Measurements from ENCODE around the gene PAX2.

PAX2 gene

GRCh38 chr10:100769481-100769880 lies 24.1 kb downstream of the PAX2 start:
- no peak for TF ChIP-seq CTCF (IDR thresholded peaks at IDR 0.05; ENCODE audit: low read depth, low read length)
- no peak for DNase-seq (ENCODE audit: low read depth, low spot score)
- in situ Hi-C loops (cut with HindIII; ENCODE audit: low sequenced_read_pairs) = no loop called here
- no peak overlapping the region for H3K4me3 ChIP-seq (ENCODE audit: low read depth, low read length)

GRCh38 chr10:100773646-100774045 lies 28.3 kb downstream of the PAX2 start:
- in situ Hi-C loops (cut with HindIII; ENCODE audit: low sequenced_read_pairs) = no loop called here
- TF ChIP-seq CTCF (IDR thresholded peaks at IDR 0.05; ENCODE audit: low read depth, low read length) = no peak
- no peak for DNase-seq (ENCODE audit: low read depth, low spot score)
- no peak overlapping the region for H3K4me3 ChIP-seq (ENCODE audit: low read depth, low read length)

GRCh38 chr10:100774223-100774622 lies 28.8 kb downstream of the PAX2 start:
- H3K4me3 ChIP-seq (ENCODE audit: low read depth, low read length) = no peak overlapping the region
- no peak for TF ChIP-seq CTCF (IDR thresholded peaks at IDR 0.05; ENCODE audit: low read depth, low read length)
- DNase-seq (ENCODE audit: low read depth, low spot score) = no peak
- in situ Hi-C loops (cut with HindIII; ENCODE audit: low sequenced_read_pairs) = no loop called here

GRCh38 chr10:100774876-100775275 lies 29.5 kb downstream of the PAX2 start:
- DNase-seq (ENCODE audit: low read depth, low spot score) = no peak
- in situ Hi-C loops (cut with HindIII; ENCODE audit: low sequenced_read_pairs) = no loop called here
- no peak for TF ChIP-seq CTCF (IDR thresholded peaks at IDR 0.05; ENCODE audit: low read depth, low read length)
- H3K4me3 ChIP-seq (ENCODE audit: low read depth, low read length) = no peak overlapping the region

- TF ChIP-seq CTCF (IDR thresholded peaks at IDR 0.05; ENCODE audit: low read depth, low read length) = no peak
- DNase-seq (ENCODE audit: low read depth, low spot score) = no peak
- in situ Hi-C loops (cut with HindIII; ENCODE audit: low sequenced_read_pairs) = no loop called here
- H3K4me3 ChIP-seq (ENCODE audit: low read depth, low read length) = no peak overlapping the region
Observed at GRCh38 chr10:100775386-100775785, 30.0 kb downstream of the PAX2 start.

GRCh38 chr10:100775871-100776270 lies 30.5 kb downstream of the PAX2 start:
- H3K4me3 ChIP-seq (ENCODE audit: low read depth, low read length) = no peak overlapping the region
- DNase-seq (ENCODE audit: low read depth, low spot score) = no peak
- in situ Hi-C loops (cut with HindIII; ENCODE audit: low sequenced_read_pairs) = no loop called here
- TF ChIP-seq CTCF (IDR thresholded peaks at IDR 0.05; ENCODE audit: low read depth, low read length) = no peak

GRCh38 chr10:100776671-100777070 lies 31.3 kb downstream of the PAX2 start:
- no peak for TF ChIP-seq CTCF (IDR thresholded peaks at IDR 0.05; ENCODE audit: low read depth, low read length)
- in situ Hi-C loops (cut with HindIII; ENCODE audit: low sequenced_read_pairs) = no loop called here
- H3K4me3 ChIP-seq (ENCODE audit: low read depth, low read length) = no peak overlapping the region
- no peak for DNase-seq (ENCODE audit: low read depth, low spot score)

Measured in astrocyte of the spinal cord (primary cell).